Measurements from ENCODE around the gene CD226. TPM values are rescaled to one million over a fixed set of nuclear protein-coding genes. Genes with fewer than 3 reads are reported as not detected.
"Not testable (repeated sequence)": the region's sequence is repeated elsewhere in the genome, so short reads cannot be mapped to it uniquely, and the experiment has no call there.

CD226 gene
- polyA plus RNA-seq, 1 of the 3 experiments (the other 2 are of a cell fraction): 0.56 TPM

- TF ChIP-seq USF2 (IDR thresholded peaks at IDR 0.05; ENCODE audit: borderline replicate concordance, low read depth, low read length) (no peak), POLR2AphosphoS5 (IDR thresholded peaks at IDR 0.05; ENCODE audit: low read depth, low read length) (no peak), RCOR1 (IDR thresholded peaks at IDR 0.05; ENCODE audit: low read length) (no peak), USF1 (IDR thresholded peaks at IDR 0.05; ENCODE audit: borderline replicate concordance, low read depth) (no peak), EP300 (IDR thresholded peaks at IDR 0.05; ENCODE audit: borderline replicate concordance in 1 of 2, low read depth in 1 of 2, low read length in 1 of 2) (no peak)
These were observed 108.9 kb downstream of the CD226 start (continued) for GRCh38 chr18:69838620-69839411.

- CTCF ChIA-PET: no interaction called here
These were observed 109.7 kb downstream of the CD226 start for GRCh38 chr18:69838003-69838402.

GRCh38 chr18:69834980-69835379 lies 112.7 kb downstream of the CD226 start:
- H3K79me2 ChIP-seq (ENCODE audit: insufficient read depth): not testable (repeated sequence)
- 94% methylated on average over 12 of the region's 12 CpGs for WGBS (ENCODE audit: low lambda C conversion rate)

More at GRCh38 chr18:69838003-69838402, 109.7 kb downstream of the CD226 start:
- no peak overlapping the region for H3K4me3 ChIP-seq (ENCODE audit: low read depth in 2 of 2, low read length in 1 of 2)
- no peak for DNase-seq
- no peaks in the 10 kb centered on the region for H3K79me2 ChIP-seq (ENCODE audit: insufficient read depth)
- 92% methylated on average over 1 of the region's 1 CpG for WGBS (ENCODE audit: low lambda C conversion rate)
- no peak overlapping the region for H3K27ac ChIP-seq (ENCODE audit: low read depth in 2 of 2, low read length in 1 of 2)
- no peak overlapping the region for H2AFZ ChIP-seq (ENCODE audit: low read depth)
- H3K36me3 ChIP-seq (replicated peaks in 1 of 2; ENCODE audit: control insufficient read depth in 1 of 2, insufficient read depth in 2 of 2, low read length in 1 of 2): no peaks in the 10 kb centered on the region
- no peak overlapping the region for H3K9ac ChIP-seq
- H3K4me2 ChIP-seq: no peak overlapping the region
- no peaks in the 10 kb centered on the region for H3K4me1 ChIP-seq (ENCODE audit: control insufficient read depth in 1 of 2, insufficient read depth in 2 of 2, low read depth in 1 of 2, low read length in 1 of 2)
- no peaks in the 10 kb centered on the region for H4K20me1 ChIP-seq (ENCODE audit: insufficient read depth)
- no peaks in the 10 kb centered on the region for H3F3A ChIP-seq (replicated peaks; ENCODE audit: insufficient read depth)
- POLR2A ChIA-PET: no interaction called here
- no peaks in the 10 kb centered on the region for H3K9me3 ChIP-seq
- TF ChIP-seq RAD21 (IDR thresholded peaks at IDR 0.05; ENCODE audit: low read length) (no peak), NRF1 (IDR thresholded peaks at IDR 0.05; ENCODE audit: low read depth, low read length) (no peak), MXI1 (IDR thresholded peaks at IDR 0.05; ENCODE audit: low read depth, low read length) (no peak), YY1 (IDR thresholded peaks at IDR 0.05; ENCODE audit: low read depth) (no peak), ZBTB33 (IDR thresholded peaks at IDR 0.05; ENCODE audit: borderline replicate concordance, low read depth) (no peak), FOXM1 (IDR thresholded peaks at IDR 0.05; ENCODE audit: low read depth) (no peak)
- no peaks in the 10 kb centered on the region for H3K27me3 ChIP-seq (ENCODE audit: insufficient read depth)
- no peaks in the 10 kb centered on the region for H3K9me2 ChIP-seq

More at GRCh38 chr18:69834980-69835379, 112.7 kb downstream of the CD226 start:
- H2AFZ ChIP-seq (ENCODE audit: low read depth); H3K9me3 ChIP-seq; H3K36me3 ChIP-seq (replicated peaks in 1 of 2; ENCODE audit: control insufficient read depth in 1 of 2, insufficient read depth in 2 of 2, low read length in 1 of 2); H3K9ac ChIP-seq; CTCF ChIA-PET; H4K20me1 ChIP-seq (ENCODE audit: insufficient read depth); H3K9me2 ChIP-seq; H3K4me1 ChIP-seq (ENCODE audit: control insufficient read depth in 1 of 2, insufficient read depth in 2 of 2, low read depth in 1 of 2, low read length in 1 of 2); H3K4me2 ChIP-seq; H3K4me3 ChIP-seq (ENCODE audit: low read depth in 2 of 2, low read length in 1 of 2); H3K27me3 ChIP-seq (ENCODE audit: insufficient read depth); H3F3A ChIP-seq (replicated peaks; ENCODE audit: insufficient read depth); H3K27ac ChIP-seq (ENCODE audit: low read depth in 2 of 2, low read length in 1 of 2); DNase-seq; POLR2A ChIA-PET: not testable (repeated sequence)
